ENCODE results near the gene TAP1. TPM values are rescaled to one million over a fixed set of nuclear protein-coding genes. Genes with fewer than 3 reads are reported as not detected.
A peak's percentile ranks its signal among the peaks of the same experiment; 100 is the strongest.

Gene TAP1
- total and polyA plus RNA-seq, 2 of the 8 experiments (the other 6 are each of a cell fraction or from before 2014, with no cell fraction given), result 16.8 to 22.0 TPM

GRCh38 chr6:32894085-32895005 lies 40.8 kb upstream of the TAP1 start (continued):
- TF ChIP-seq RXRA (IDR thresholded peaks at IDR 0.05; ENCODE audit: insufficient read depth, low read depth, low read length) (no peak), SP1 (IDR thresholded peaks at IDR 0.05; ENCODE audit: low read depth, low read length) (peak; percentile 79), HDAC2 (IDR thresholded peaks at IDR 0.05; ENCODE audit: borderline replicate concordance in 1 of 2, low read depth in 2 of 2, low read length in 2 of 2) (0 out of 4 replicates have a peak, but pooled peaks of 1 of the 2 experiments have one; percentile 51), SP2 (IDR thresholded peaks at IDR 0.05; ENCODE audit: low read length) (peak; percentile 51), KDM4A (IDR thresholded peaks at IDR 0.05; ENCODE audit: low read depth, low read length, severe bottlenecking) (peak; percentile 70), POLR2AphosphoS5 (IDR thresholded peaks at IDR 0.05; ENCODE audit: low read depth, low read length) (no peak), PHF8 (conservative IDR thresholded peaks at IDR 0.05; ENCODE audit: low read depth, low read length) (0 out of 2 replicates have a peak, but pooled peaks have one; percentile 45), TBP (IDR thresholded peaks at IDR 0.05; ENCODE audit: low read depth, low read length) (peak; percentile 50; the same call in 1 of the 2 replicates), CHD2 (IDR thresholded peaks at IDR 0.05; ENCODE audit: low read length) (no peak; the same call in 1 of the 2 replicates), POLR2A (IDR thresholded peaks at IDR 0.05; ENCODE audit: control extremely low read depth in 1 of 2, low read depth in 2 of 2, low read length in 2 of 2) (peak in 1 of 2 experiments; percentile 69; a peak in 2 of 3 replicates), SIN3A (conservative IDR thresholded peaks at IDR 0.05 in 1 of 2, IDR thresholded peaks at IDR 0.05 in 1 of 2; ENCODE audit: low read depth in 1 of 2, low read length in 2 of 2) (peak in 1 of 2 experiments; percentile 93; a peak in 3 of 4 replicates), EZH2 (IDR thresholded peaks at IDR 0.05; ENCODE audit: low read depth, low read length, severe bottlenecking) (no peak), ZNF274 (IDR thresholded peaks at IDR 0.05; ENCODE audit: borderline replicate concordance, extremely low read depth, low read length) (no peak), CREB1 (IDR thresholded peaks at IDR 0.05) (peak; percentile 54), RBBP5 (IDR thresholded peaks at IDR 0.05; ENCODE audit: borderline replicate concordance, low read depth, low read length) (no peak; the same call in none of the 2 replicates), TAF1 (IDR thresholded peaks at IDR 0.05; ENCODE audit: low read depth, low read length) (peak; percentile 81), EP300 (IDR thresholded peaks at IDR 0.05; ENCODE audit: borderline replicate concordance in 1 of 2, low read depth in 2 of 2, low read length in 2 of 2) (no peak), SAP30 (IDR thresholded peaks at IDR 0.05; ENCODE audit: insufficient read depth, insufficient replicate concordance, low read length) (no peak), CTBP2 (IDR thresholded peaks at IDR 0.05; ENCODE audit: borderline replicate concordance, insufficient read depth, insufficient read length, low read length) (peak; percentile 20), CBX8 (IDR thresholded peaks at IDR 0.05; ENCODE audit: borderline replicate concordance, low read depth, low read length) (no peak)
- TF ChIP-seq, protein P1, sequence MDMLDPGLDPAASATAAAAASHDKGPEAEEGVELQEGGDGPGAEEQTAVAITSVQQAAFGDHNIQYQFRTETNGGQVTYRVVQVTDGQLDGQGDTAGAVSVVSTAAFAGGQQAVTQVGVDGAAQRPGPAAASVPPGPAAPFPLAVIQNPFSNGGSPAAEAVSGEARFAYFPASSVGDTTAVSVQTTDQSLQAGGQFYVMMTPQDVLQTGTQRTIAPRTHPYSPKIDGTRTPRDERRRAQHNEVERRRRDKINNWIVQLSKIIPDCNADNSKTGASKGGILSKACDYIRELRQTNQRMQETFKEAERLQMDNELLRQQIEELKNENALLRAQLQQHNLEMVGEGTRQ (IDR thresholded peaks at IDR 0.05; ENCODE audit: low read length), result no peak

All from H1 (cell line).